Measurements from ENCODE around the gene WFIKKN2. TPM values are rescaled to one million over a fixed set of nuclear protein-coding genes. Genes with fewer than 3 reads are reported as not detected.

WFIKKN2 gene
- total and polyA plus RNA-seq, 2 experiments from 2014 or later: not detected

DNA sequence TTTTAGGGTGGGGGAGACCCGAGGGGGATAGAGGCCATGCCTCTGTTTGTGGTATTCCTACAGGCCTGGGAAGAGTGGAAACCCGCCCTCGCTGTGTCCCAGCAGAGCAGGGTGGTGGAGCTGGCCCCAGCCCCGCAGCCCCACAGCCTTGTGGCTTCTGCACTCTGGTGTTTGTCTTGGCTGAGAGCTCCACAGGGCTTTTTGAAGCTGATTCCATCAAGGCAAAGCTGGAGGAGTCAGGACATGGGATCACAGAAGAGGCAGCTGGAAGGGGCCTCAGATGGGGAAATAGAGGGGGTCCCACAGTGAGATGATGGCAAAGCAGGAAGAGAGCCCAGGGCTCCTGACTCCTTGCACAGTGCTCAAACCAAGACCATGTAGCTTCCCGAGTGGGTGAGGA lies 5.0 kb upstream of the WFIKKN2 start (continued):
- TF ChIP-seq, protein P1, sequence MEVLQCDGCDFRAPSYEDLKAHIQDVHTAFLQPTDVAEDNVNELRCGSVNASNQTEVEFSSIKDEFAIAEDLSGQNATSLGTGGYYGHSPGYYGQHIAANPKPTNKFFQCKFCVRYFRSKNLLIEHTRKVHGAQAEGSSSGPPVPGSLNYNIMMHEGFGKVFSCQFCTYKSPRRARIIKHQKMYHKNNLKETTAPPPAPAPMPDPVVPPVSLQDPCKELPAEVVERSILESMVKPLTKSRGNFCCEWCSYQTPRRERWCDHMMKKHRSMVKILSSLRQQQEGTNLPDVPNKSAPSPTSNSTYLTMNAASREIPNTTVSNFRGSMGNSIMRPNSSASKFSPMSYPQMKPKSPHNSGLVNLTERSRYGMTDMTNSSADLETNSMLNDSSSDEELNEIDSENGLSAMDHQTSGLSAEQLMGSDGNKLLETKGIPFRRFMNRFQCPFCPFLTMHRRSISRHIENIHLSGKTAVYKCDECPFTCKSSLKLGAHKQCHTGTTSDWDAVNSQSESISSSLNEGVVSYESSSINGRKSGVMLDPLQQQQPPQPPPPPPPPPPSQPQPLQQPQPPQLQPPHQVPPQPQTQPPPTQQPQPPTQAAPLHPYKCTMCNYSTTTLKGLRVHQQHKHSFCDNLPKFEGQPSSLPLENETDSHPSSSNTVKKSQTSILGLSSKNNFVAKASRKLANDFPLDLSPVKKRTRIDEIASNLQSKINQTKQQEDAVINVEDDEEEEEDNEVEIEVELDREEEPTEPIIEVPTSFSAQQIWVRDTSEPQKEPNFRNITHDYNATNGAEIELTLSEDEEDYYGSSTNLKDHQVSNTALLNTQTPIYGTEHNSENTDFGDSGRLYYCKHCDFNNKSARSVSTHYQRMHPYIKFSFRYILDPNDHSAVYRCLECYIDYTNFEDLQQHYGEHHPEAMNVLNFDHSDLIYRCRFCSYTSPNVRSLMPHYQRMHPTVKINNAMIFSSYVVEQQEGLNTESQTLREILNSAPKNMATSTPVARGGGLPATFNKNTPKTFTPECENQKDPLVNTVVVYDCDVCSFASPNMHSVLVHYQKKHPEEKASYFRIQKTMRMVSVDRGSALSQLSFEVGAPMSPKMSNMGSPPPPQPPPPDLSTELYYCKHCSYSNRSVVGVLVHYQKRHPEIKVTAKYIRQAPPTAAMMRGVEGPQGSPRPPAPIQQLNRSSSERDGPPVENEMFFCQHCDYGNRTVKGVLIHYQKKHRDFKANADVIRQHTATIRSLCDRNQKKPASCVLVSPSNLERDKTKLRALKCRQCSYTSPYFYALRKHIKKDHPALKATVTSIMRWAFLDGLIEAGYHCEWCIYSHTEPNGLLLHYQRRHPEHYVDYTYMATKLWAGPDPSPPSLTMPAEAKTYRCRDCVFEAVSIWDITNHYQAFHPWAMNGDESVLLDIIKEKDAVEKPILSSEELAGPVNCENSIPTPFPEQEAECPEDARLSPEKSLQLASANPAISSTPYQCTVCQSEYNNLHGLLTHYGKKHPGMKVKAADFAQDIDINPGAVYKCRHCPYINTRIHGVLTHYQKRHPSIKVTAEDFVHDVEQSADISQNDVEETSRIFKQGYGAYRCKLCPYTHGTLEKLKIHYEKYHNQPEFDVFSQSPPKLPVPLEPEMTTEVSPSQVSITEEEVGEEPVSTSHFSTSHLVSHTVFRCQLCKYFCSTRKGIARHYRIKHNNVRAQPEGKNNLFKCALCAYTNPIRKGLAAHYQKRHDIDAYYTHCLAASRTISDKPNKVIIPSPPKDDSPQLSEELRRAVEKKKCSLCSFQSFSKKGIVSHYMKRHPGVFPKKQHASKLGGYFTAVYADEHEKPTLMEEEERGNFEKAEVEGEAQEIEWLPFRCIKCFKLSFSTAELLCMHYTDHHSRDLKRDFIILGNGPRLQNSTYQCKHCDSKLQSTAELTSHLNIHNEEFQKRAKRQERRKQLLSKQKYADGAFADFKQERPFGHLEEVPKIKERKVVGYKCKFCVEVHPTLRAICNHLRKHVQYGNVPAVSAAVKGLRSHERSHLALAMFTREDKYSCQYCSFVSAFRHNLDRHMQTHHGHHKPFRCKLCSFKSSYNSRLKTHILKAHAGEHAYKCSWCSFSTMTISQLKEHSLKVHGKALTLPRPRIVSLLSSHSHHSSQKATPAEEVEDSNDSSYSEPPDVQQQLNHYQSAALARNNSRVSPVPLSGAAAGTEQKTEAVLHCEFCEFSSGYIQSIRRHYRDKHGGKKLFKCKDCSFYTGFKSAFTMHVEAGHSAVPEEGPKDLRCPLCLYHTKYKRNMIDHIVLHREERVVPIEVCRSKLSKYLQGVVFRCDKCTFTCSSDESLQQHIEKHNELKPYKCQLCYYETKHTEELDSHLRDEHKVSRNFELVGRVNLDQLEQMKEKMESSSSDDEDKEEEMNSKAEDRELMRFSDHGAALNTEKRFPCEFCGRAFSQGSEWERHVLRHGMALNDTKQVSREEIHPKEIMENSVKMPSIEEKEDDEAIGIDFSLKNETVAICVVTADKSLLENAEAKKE (CRISPR knock-in tag; IDR thresholded peaks at IDR 0.05): no peak
- no peak for TF ChIP-seq ZNF114 (CRISPR knock-in tag; IDR thresholded peaks at IDR 0.05)
- TF ChIP-seq ZNF331 (CRISPR knock-in tag; IDR thresholded peaks at IDR 0.05; ENCODE audit: low read depth): no peak
- TF ChIP-seq EZH2 (IDR thresholded peaks at IDR 0.05; ENCODE audit: low read depth, unreplicated experiment): no peak
- TF ChIP-seq JUNB (IDR thresholded peaks at IDR 0.05; ENCODE audit: unreplicated experiment): no peak
- no peak for TF ChIP-seq POLR2AphosphoS5 (IDR thresholded peaks at IDR 0.05; ENCODE audit: low read depth)
- TF ChIP-seq EZH2phosphoT487 (IDR thresholded peaks at IDR 0.05; ENCODE audit: unreplicated experiment): no peak

DNA sequence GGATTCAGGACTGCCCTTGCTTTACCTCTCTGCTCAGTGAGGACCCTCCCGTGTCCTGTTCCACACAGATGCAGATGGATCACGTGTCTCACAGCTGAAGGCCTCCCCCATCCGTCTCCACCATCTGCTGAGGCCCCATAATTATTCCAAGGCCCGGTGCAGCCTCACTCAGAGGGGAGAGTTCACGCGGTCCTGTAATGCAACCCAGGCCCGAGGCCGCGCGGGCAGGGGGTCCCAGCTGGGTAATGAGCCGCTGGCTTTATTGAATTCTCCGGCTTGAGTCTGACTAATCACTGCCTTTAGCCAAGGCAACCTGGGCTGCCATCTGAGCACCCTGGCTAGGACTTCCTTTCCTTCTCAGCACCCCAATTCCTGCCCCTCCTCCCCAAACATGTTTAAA lies 4.4 kb upstream of the WFIKKN2 start:
- Mint-ChIP-seq H3K4me1 (peaks cover 48% of the 10 kb centered on the region), H3K4me3 (0 out of 3 replicates have a peak overlapping the region, but pooled peaks have one; percentile 16), H3K27ac (0 out of 2 replicates have a peak overlapping the region, but pooled peaks have one; percentile 49), H3K27me3 (ENCODE audit: insufficient read depth, low read depth, poor library complexity) (peaks cover 19% of the 10 kb centered on the region), H3K36me3 (ENCODE audit: low read depth) (no peaks in the 10 kb centered on the region), H3K9me3 (no peaks in the 10 kb centered on the region)
- TF ChIP-seq EZH2phosphoT487 (IDR thresholded peaks at IDR 0.05; ENCODE audit: unreplicated experiment) (no peak), ZNF114 (CRISPR knock-in tag; IDR thresholded peaks at IDR 0.05) (no peak)
- TF ChIP-seq, protein P2, sequence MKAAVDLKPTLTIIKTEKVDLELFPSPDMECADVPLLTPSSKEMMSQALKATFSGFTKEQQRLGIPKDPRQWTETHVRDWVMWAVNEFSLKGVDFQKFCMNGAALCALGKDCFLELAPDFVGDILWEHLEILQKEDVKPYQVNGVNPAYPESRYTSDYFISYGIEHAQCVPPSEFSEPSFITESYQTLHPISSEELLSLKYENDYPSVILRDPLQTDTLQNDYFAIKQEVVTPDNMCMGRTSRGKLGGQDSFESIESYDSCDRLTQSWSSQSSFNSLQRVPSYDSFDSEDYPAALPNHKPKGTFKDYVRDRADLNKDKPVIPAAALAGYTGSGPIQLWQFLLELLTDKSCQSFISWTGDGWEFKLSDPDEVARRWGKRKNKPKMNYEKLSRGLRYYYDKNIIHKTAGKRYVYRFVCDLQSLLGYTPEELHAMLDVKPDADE (IDR thresholded peaks at IDR 0.05): no peak
- TF ChIP-seq, protein P3, sequence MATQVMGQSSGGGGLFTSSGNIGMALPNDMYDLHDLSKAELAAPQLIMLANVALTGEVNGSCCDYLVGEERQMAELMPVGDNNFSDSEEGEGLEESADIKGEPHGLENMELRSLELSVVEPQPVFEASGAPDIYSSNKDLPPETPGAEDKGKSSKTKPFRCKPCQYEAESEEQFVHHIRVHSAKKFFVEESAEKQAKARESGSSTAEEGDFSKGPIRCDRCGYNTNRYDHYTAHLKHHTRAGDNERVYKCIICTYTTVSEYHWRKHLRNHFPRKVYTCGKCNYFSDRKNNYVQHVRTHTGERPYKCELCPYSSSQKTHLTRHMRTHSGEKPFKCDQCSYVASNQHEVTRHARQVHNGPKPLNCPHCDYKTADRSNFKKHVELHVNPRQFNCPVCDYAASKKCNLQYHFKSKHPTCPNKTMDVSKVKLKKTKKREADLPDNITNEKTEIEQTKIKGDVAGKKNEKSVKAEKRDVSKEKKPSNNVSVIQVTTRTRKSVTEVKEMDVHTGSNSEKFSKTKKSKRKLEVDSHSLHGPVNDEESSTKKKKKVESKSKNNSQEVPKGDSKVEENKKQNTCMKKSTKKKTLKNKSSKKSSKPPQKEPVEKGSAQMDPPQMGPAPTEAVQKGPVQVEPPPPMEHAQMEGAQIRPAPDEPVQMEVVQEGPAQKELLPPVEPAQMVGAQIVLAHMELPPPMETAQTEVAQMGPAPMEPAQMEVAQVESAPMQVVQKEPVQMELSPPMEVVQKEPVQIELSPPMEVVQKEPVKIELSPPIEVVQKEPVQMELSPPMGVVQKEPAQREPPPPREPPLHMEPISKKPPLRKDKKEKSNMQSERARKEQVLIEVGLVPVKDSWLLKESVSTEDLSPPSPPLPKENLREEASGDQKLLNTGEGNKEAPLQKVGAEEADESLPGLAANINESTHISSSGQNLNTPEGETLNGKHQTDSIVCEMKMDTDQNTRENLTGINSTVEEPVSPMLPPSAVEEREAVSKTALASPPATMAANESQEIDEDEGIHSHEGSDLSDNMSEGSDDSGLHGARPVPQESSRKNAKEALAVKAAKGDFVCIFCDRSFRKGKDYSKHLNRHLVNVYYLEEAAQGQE (IDR thresholded peaks at IDR 0.05; ENCODE audit: unreplicated experiment): no peak
- Histone ChIP-seq H3K36me3 (ENCODE audit: insufficient read depth) (no peaks in the 10 kb centered on the region; the same call in 1 of the 2 replicates), H3K27ac (ENCODE audit: low read depth) (no peak overlapping the region), H3K79me2 (replicated peaks; ENCODE audit: insufficient read depth) (no peaks in the 10 kb centered on the region), H4K20me1 (replicated peaks; ENCODE audit: insufficient read depth) (no peaks in the 10 kb centered on the region), H3F3A (replicated peaks; ENCODE audit: low read depth) (no peaks in the 10 kb centered on the region), H3K4me3 (no peak overlapping the region), H2AFZ (peak overlapping the region; percentile 91), H3K27me3 (ENCODE audit: insufficient read depth) (no peaks in the 10 kb centered on the region), H3K4me2 (peak overlapping the region; percentile 43; the same call in 1 of the 2 replicates), H3K4me1 (ENCODE audit: insufficient read depth) (peaks cover 35% of the 10 kb centered on the region), H3K9me2 (ENCODE audit: insufficient read depth) (no peaks in the 10 kb centered on the region)
- DNase-seq (ENCODE audit: low spot score): peak; percentile 33
- peak; percentile 18 for ATAC-seq

All from GM23338 (cell line).